Measurements from ENCODE around the gene CEP170.
"Not testable (repeated sequence)": the region's sequence is repeated elsewhere in the genome, so short reads cannot be mapped to it uniquely, and the experiment has no call there.

DNA sequence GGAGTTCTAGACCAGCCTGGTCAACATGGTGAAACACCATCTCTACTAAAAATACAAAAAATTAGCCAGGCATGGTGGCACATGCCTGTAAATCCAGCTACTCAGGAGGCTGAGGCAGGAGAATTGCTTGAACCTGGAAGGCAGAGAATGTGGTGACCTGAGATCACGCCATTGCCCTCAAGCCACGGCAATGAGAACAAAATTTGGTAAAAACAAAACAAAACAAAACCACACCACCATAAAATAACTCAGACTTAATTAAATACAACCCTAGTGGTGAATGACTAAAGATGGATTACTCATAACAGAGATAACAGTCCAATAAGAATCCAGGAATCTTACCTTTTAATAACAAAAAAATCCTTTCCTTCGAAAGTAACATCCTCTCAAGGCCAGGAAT is 167.7 kb downstream of the CEP170 start:
- TF ChIP-seq, protein P1, sequence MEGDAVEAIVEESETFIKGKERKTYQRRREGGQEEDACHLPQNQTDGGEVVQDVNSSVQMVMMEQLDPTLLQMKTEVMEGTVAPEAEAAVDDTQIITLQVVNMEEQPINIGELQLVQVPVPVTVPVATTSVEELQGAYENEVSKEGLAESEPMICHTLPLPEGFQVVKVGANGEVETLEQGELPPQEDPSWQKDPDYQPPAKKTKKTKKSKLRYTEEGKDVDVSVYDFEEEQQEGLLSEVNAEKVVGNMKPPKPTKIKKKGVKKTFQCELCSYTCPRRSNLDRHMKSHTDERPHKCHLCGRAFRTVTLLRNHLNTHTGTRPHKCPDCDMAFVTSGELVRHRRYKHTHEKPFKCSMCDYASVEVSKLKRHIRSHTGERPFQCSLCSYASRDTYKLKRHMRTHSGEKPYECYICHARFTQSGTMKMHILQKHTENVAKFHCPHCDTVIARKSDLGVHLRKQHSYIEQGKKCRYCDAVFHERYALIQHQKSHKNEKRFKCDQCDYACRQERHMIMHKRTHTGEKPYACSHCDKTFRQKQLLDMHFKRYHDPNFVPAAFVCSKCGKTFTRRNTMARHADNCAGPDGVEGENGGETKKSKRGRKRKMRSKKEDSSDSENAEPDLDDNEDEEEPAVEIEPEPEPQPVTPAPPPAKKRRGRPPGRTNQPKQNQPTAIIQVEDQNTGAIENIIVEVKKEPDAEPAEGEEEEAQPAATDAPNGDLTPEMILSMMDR (IDR thresholded peaks at IDR 0.05) = not testable (repeated sequence)
- not testable (repeated sequence) for TF ChIP-seq POLR2A (IDR thresholded peaks at IDR 0.05)

Measured in Peyer's patch (tissue), 4 donors.